Heart left ventricle (tissue), 13 donors: ENCODE measurements around the gene SPPL2C.

Experiments
- CTCF ChIP-seq, 12 donors: fragments of 200-600 bp; sonication (generic) in 4 of 12; IDR thresholded peaks; one replicate each; pipeline versions ENCODE4 v1.5.0 to v1.8.0; 2018 to 2022; ENCODE audit warnings: antibody characterized with exemption in 12 of 12, mild to moderate bottlenecking in 5 of 12
- POLR2A ChIP-seq, 2 donors: fragments of 450-650 bp; IDR thresholded peaks; one replicate each; pipeline ENCODE4 v1.6.1; 2017; ENCODE audit warnings: antibody characterized with exemption in 2 of 2, mild to moderate bottlenecking in 2 of 2, moderate library complexity in 2 of 2
- donor health status: ischemic (EF 13 %, LVEDD 7.1; RV severe dilation, severe dysfunction).
- donor health status: DM: no; HTN: yes; CAD: no.
- donor health status: DM: no; HTN: no; CAD: no.
- donor health status: ischemic (EF 25% LVEDD 6.9; RV normal size, moderate dysfunction).
- donor health status: ischemic (EF 25% LVEDD 5.7; RV mildly dilated, moderate dysfunction).
- donor health status: ischemic (EF 35%, LVEDD 5.7; RV mildly dilated, moderate dysfunction).
- donor health status: nonischemic (EF 11% LVEDD 7.7; RV severe dilation, severe dysfunction).
- donor health status: DM: yes; HTN: yes; CAD: no.
- donor health status: PGD.
- donor health status: ischemic (EF 29% LVEDD 5.4; RV normal size, mild dysfunction).
- donor health status: nonischemic (EF 23%, LVEDD 6.1; RV moderate dilation, normal function).

DNA sequence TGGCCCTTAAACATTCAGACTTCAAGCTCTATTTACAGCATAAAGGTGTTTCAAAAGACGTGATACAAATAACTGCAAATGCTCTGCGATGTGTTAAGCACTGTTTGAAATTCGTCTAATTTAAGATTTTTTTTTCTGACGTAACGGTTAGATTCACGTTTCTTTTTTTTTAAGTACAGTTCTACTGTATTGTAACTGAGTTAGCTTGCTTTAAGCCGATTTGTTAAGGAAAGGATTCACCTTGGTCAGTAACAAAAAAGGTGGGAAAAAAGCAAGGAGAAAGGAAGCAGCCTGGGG lies 49.0 kb downstream of the SPPL2C start:
- TF ChIP-seq CTCF (IDR thresholded peaks at IDR 0.05) (no peak), POLR2A (IDR thresholded peaks at IDR 0.05) (no peak)
